Skeletal muscle tissue (tissue), 4 donors: ENCODE data around the gene IQCK. TPM values are rescaled to one million over a fixed set of nuclear protein-coding genes. Genes with fewer than 3 reads are reported as not detected.

Experiments used
- H3K27ac ChIP-seq: one replicate; pipeline ENCODE4 v1.7.0; 2013; ENCODE audit warnings: mild to moderate bottlenecking, low read depth, low read length, inconsistent platforms
- H3K27me3 ChIP-seq, 3 donors: one replicate each; pipeline ENCODE4 v1.7.0; 2013; ENCODE audit warnings: low read length in 3 of 3; ENCODE audit not compliant: control insufficient read depth in 3 of 3, insufficient read depth in 3 of 3
- H3K36me3 ChIP-seq, 3 donors: one replicate each; pipeline ENCODE4 v1.7.0; 2013; ENCODE audit warnings: low read length in 3 of 3; ENCODE audit not compliant: control insufficient read depth in 3 of 3, insufficient read depth in 3 of 3
- H3K4me1 ChIP-seq, 3 donors: one replicate each; pipeline ENCODE4 v1.7.0; 2013; ENCODE audit warnings: low read length in 3 of 3, mild to moderate bottlenecking in 3 of 3; ENCODE audit not compliant: control insufficient read depth in 3 of 3, insufficient read depth in 3 of 3
- H3K4me3 ChIP-seq, 3 donors: one replicate each; pipeline ENCODE4 v1.7.0; 2013; ENCODE audit warnings: low read length in 3 of 3
- H3K9ac ChIP-seq, 3 donors: one replicate each; pipeline ENCODE4 v1.7.0; 2013; ENCODE audit warnings: low read length in 3 of 3, mild to moderate bottlenecking in 3 of 3, moderate library complexity in 2 of 3, low read depth in 1 of 3
- H3K9me3 ChIP-seq, 3 donors: one replicate each; pipeline ENCODE4 v1.7.0; 2013; ENCODE audit warnings: low read length in 3 of 3; ENCODE audit not compliant: control insufficient read depth in 3 of 3
- total RNA-seq: library from RNA; depleted of rRNA; stranded (reverse); fragments of >200 nt; gene quantifications from one replicate; pipeline ENCODE4 v1.2.3, GENCODE V29; 2014
- donor health status: Osteomylitis.

IQCK gene
- total RNA-seq, 1 donor from 2014 or later: 10.4 TPM

DNA sequence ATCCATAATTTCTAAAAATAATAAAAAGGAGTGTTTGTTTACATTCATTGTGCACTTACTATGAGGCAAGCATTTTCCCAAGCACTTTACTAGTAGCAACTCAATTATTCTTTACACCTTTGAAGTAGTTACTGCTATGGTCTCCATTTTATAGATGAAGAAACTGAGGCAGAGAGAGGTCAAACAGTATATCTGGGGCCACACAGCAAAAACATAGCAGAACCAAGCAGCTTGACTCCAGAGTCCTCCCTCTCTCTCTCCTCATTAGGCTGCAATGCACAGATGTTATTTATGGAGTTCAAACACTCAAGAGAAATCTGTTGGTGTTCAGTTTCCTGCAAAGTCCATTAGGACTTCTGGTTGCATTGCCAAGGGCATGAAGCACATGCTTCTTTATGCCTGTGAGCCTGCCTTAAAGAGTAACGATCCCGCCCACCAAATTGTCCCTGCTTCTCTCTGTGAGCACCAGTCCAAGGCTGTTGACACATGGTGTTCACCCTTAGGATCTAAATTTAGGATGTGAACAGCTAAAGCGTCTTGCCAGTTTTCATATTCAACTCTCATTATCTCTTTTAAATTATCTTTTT lies 122.5 kb downstream of the IQCK start:
- Histone ChIP-seq H3K9me3 (no peaks in the 10 kb centered on the region), H3K27ac (peak overlapping the region; percentile 89), H3K36me3 (no peaks in the 10 kb centered on the region), H3K27me3 (no peaks in the 10 kb centered on the region), H3K4me3 (peak overlapping the region in 1 of 3 donors; percentile 48), H3K4me1 (peaks cover 20 to 32% (median 32%) of the 10 kb centered on the region in 3 donors), H3K9ac (peak overlapping the region; percentile 22 to 65 (median 54))

DNA sequence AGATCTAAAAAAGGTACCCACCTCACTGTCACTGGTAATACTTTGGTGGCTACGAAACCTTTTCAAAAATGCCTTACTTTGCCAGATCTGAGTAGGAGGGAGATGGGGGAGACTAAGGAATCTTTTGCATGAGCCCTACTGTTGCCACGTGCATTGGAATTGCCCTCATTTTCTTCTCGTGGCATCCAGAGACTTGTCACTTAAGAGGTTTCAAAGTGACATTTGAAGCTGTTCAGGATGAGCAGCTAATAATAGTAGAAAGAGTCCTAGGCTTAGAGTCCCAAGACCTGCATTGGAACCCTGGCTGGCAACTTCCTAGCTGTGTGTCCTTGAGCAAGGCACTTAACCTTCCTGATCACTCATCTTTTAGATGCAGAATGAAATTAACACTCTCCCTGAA lies 123.1 kb downstream of the IQCK start:
- Histone ChIP-seq H3K4me1 (peaks cover 20 to 32% (median 28%) of the 10 kb centered on the region in 3 donors), H3K27me3 (no peaks in the 10 kb centered on the region), H3K36me3 (no peaks in the 10 kb centered on the region), H3K9ac (peak overlapping the region; percentile 22 to 65 (median 54)), H3K4me3 (peak overlapping the region in 2 of 3 donors; percentile 9 to 48), H3K27ac (peak overlapping the region; percentile 89), H3K9me3 (no peaks in the 10 kb centered on the region)

DNA sequence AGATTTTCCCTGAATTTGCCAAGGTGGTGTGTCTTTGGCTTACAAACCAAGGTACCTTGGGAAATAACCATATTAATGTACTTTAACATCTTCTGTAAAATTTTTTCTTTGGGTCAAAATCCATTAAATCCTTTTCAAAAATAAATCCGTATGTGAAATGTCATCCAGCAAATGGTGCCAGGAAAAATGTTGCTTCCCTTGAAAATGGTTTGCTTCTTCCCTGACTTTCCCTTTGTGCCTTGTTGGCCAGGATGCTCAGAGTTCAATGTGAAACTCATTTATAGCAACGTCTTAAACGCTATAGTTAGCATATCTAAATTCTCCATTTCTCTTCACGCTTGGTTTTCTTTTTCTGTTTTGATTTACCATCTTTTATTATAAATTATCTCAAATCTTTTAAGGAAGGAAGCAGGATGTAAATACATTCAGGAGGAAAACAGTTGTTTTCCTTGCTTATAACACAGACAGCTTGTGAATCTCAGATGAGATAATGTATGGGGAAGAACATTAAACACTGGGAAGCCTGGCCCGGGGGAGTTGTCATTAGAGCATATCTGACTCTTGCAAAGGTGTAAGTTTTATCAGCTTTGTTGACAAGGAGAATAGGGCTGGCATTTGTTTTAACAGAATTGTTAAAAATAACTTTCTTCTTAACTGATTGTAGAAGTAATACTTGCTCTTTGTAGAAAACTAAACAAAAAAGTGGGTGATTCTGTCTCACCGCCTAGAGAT lies 124.5 kb downstream of the IQCK start:
- no peaks in the 10 kb centered on the region for H3K27me3 ChIP-seq
- no peaks in the 10 kb centered on the region for H3K9me3 ChIP-seq
- no peaks in the 10 kb centered on the region for H3K36me3 ChIP-seq
- H3K27ac ChIP-seq: peak overlapping the region; percentile 52
- no peak overlapping the region for H3K4me3 ChIP-seq
- H3K4me1 ChIP-seq: peaks cover 20 to 26% (median 21%) of the 10 kb centered on the region in 3 donors
- peak overlapping the region in 1 of 3 donors; percentile 8 for H3K9ac ChIP-seq

DNA sequence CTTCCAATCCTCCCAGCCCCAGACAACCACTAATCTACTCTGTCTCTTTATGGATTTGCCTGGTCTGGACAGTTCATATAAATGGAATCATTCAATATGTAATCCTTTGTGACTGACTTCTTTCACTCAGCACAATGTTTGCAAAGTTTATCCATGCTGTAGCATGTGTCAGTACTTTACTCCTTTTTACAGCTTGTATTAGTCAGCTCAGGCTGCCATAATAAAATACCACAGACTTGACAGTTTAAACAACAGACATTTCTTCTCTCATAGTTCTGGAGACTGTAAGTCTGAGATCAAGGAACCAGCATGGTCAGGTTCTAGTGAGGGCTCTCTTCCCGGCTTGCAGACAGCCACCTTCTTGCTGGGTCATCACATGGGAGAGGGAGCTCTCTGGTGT lies 125.3 kb downstream of the IQCK start:
- Histone ChIP-seq H3K36me3 (no peaks in the 10 kb centered on the region), H3K9ac (no peak overlapping the region), H3K4me3 (no peak overlapping the region), H3K4me1 (peaks cover 13 to 19% (median 15%) of the 10 kb centered on the region in 3 donors), H3K27ac (peak overlapping the region; percentile 52), H3K27me3 (no peaks in the 10 kb centered on the region), H3K9me3 (no peaks in the 10 kb centered on the region)

DNA sequence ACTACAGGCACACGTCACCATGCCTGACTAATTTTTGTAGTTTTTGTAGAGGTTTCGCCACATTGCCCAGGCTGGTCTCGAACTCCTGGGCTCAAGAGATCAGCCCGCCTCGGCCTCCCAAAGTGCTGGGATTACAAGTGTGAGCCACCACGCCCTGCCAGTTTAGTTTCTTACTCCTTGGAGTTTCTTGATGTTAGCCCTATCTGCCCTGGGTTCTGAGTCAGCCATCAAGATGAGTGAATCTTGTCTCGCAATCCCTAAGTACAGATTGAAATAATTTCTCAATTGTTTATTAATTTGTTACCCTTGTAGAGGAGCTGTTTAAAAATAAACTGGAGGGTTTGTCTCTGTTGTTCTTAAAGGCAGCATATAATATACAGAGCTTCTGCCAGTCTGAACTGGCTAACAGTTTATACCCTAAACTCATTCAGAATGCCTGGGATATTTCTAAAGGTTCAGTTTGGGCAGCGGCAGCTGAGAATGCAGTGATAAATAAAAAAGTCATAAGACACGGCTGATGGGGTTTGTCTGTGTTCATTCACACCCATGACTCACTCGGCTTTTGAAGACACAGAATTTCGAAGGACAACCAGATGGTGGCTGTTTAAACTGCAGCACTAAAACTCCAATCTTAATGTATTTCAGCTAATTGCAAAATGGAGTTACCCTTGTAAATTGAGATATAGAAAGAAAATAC lies 127.0 kb downstream of the IQCK start:
- Histone ChIP-seq H3K27me3 (no peaks in the 10 kb centered on the region), H3K27ac (peak overlapping the region; percentile 76), H3K9ac (peak overlapping the region in 2 of 3 donors; percentile 20 to 53), H3K4me3 (no peak overlapping the region), H3K36me3 (no peaks in the 10 kb centered on the region), H3K4me1 (peaks cover 9 to 15% (median 12%) of the 10 kb centered on the region in 3 donors), H3K9me3 (no peaks in the 10 kb centered on the region)

DNA sequence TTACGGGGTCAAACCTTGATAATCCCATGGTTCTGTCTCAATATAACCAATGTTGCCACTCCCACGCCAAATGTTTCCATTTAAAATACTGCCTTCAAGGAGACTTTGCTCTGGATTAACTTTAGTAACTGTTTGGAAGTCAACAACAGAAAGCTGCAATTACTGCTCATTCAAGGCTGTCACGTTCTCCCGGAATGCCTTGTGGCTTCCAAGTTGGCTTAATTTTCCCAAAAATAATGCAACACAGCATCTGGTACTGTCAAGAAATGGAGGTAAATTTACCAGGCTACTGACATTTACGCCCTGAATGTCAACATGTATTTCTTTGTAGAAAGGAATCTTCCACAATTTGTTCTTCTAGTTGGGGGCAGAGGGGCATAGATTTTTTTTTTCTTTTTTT lies 128.4 kb downstream of the IQCK start:
- Histone ChIP-seq H3K27me3 (no peaks in the 10 kb centered on the region), H3K9me3 (no peaks in the 10 kb centered on the region), H3K9ac (no peak overlapping the region), H3K4me1 (peaks cover 8 to 13% (median 9%) of the 10 kb centered on the region in 3 donors), H3K27ac (no peak overlapping the region), H3K36me3 (no peaks in the 10 kb centered on the region), H3K4me3 (no peak overlapping the region)

DNA sequence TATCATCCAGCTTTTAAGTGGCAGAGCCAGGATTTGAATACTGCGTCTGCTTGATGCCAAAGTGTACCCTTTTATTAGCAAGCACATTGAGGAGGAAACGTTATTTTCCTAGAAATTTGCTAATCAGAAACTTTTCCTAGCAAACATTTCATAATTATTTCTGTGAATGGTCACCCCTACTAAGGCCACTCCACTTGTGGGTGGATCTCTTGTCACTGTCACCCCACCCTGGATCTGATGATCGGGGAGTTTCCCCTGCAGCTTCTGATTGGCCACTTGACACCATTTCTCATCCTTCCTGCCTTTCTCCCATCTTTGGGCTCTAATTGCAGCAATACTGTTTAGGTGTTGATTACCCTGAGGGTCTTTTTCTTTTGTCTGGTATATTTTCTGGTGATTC lies 130.7 kb downstream of the IQCK start:
- Histone ChIP-seq H3K4me3 (no peak overlapping the region), H3K36me3 (no peaks in the 10 kb centered on the region), H3K9me3 (no peaks in the 10 kb centered on the region), H3K4me1 (peaks cover 8 to 13% (median 12%) of the 10 kb centered on the region in 3 donors), H3K9ac (no peak overlapping the region), H3K27ac (no peak overlapping the region), H3K27me3 (no peaks in the 10 kb centered on the region)

DNA sequence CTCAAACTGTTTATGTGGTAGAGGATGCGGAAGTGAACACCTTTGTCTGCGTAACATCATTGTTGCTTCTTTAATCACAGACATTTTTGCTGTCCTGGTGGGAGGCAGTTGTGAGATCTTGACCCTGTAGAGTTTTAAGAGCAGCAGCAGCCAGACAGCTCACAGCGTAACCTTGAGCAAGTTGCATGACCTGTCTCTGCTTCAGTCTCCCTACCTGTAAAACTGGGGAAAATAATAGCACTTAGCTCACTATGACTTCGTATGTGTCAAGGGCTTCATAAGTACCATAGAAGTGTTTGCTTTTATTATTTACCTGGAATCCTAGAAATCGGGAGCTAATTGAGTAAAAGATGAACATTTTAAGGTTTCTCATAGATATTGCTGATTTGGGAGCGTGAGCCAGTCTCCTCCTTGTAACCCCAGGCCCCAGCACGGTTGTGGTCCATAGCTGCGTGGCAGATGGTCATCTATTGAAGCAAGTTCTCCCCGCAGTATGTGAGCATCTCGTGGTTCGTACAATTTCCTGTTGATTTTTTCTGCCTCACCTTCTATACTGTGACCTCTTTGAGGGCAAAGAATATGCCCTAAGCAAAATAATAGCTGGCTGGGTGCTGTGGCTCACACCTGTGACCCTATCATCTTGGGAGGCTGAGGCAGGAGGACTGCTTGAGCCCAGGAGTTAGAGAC lies 132.2 kb downstream of the IQCK start:
- Histone ChIP-seq H3K36me3 (no peaks in the 10 kb centered on the region), H3K9me3 (no peaks in the 10 kb centered on the region), H3K27ac (no peak overlapping the region), H3K27me3 (no peaks in the 10 kb centered on the region), H3K4me1 (peaks cover 11 to 20% (median 14%) of the 10 kb centered on the region in 3 donors), H3K4me3 (no peak overlapping the region), H3K9ac (no peak overlapping the region)

DNA sequence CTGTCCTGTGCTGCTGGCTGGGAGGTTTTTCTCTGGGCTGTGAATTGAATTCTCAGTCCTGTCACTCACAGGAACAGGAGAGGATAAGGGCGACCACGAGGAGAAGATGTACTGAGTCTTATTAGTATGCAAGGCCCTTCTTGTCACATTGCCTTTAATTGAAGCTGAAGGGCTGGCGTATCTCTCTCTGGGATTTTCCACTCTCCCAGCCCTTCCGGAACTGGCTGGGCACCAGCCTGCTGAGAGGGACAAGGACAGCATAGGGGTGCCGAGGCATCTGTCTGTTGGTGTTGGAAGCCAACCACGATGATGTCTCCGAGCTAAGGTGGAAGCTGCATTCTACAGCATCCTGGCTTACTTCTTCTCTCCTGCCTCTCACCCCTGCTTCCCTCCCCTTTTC lies 133.4 kb downstream of the IQCK start:
- peaks cover 11 to 20% (median 14%) of the 10 kb centered on the region in 3 donors for H3K4me1 ChIP-seq
- H3K9ac ChIP-seq: peak overlapping the region in 1 of 3 donors; percentile 35
- H3K4me3 ChIP-seq: no peak overlapping the region
- H3K27ac ChIP-seq: no peak overlapping the region
- H3K27me3 ChIP-seq: no peaks in the 10 kb centered on the region
- peaks cover 0 to 4% (median 4%) of the 10 kb centered on the region in 3 donors for H3K36me3 ChIP-seq
- no peaks in the 10 kb centered on the region for H3K9me3 ChIP-seq
